WTC11 (cell line): ENCODE results near the gene CCDC83. TPM values are rescaled to one million over a fixed set of nuclear protein-coding genes. Genes with fewer than 3 reads are reported as not detected.

Experiments used
- ATAC-seq: fragments of 200-7000 bp; cut with Tn5 transposase; 2 replicates; pipeline ENCODE4 v1.10.0; 2021; ENCODE audit warnings: mild to moderate bottlenecking, moderate library complexity
- CTCF ChIA-PET: fragments of 300-600 bp; sonication (Branson Sonifier 250); formaldehyde crosslinking; loops from one replicate; lab custom pipeline; 2021; ENCODE audit warnings: antibody characterized with exemption; lab: Charles Lee
- POLR2A ChIA-PET: fragments of 350-600 bp; sonication (Branson Sonifier 250); formaldehyde crosslinking; loops from one replicate; lab custom pipeline; 2021; ENCODE audit warnings: antibody characterized with exemption; lab: Charles Lee
- DNase-seq: peaks from one replicate; pipeline ENCODE4 v3.0.0; 2021; ENCODE audit warnings: low spot score
- H3K27ac Mint-ChIP-seq: 2 replicates; pipeline ENCODE4 v1.8.0; 2021; ENCODE audit warnings: mixed read lengths
- H3K27me3 Mint-ChIP-seq: 2 replicates; pipeline ENCODE4 v1.8.0; 2021; ENCODE audit warnings: low read depth, mild to moderate bottlenecking, moderate library complexity, mixed read lengths
- H3K36me3 Mint-ChIP-seq: 2 replicates; pipeline ENCODE4 v1.8.0; 2021; ENCODE audit warnings: mixed read lengths
- H3K4me1 Mint-ChIP-seq: 2 replicates; pipeline ENCODE4 v1.8.0; 2022; ENCODE audit warnings: mixed read lengths
- H3K4me3 Mint-ChIP-seq: 2 replicates; pipeline ENCODE4 v1.8.0; 2021; ENCODE audit warnings: mild to moderate bottlenecking, moderate library complexity, mixed read lengths
- H3K9me3 Mint-ChIP-seq: 2 replicates; pipeline ENCODE4 v1.8.0; 2021; ENCODE audit warnings: mixed read lengths
- E2F1 ChIP-seq: sonication (generic); formaldehyde crosslinking; IDR thresholded peaks from 2 replicates; pipeline ENCODE4 v1.8.0; 2022; ENCODE audit warnings: mild to moderate bottlenecking, missing genetic modification reagents
- E2F4 ChIP-seq: sonication (generic); formaldehyde crosslinking; IDR thresholded peaks from 2 replicates; pipeline ENCODE4 v1.8.1; 2022; ENCODE audit warnings: low read depth, mild to moderate bottlenecking, moderate library complexity, missing genetic modification reagents, borderline replicate concordance
- HMGA2 ChIP-seq: fragments of 250-450 bp; sonication (Bioruptor Pico); IDR thresholded peaks from 2 replicates; pipeline ENCODE4 v1.4.0; 2021; ENCODE audit warnings: mild to moderate bottlenecking, moderate library complexity
- MYBL2 ChIP-seq: sonication (generic); formaldehyde crosslinking; IDR thresholded peaks from 2 replicates; pipeline ENCODE4 v1.8.1; 2023; ENCODE audit warnings: mild to moderate bottlenecking, moderate library complexity, missing genetic modification reagents
- NFE2L1 ChIP-seq: sonication (generic); formaldehyde crosslinking; IDR thresholded peaks from 2 replicates; pipeline ENCODE4 v1.8.1; 2023; ENCODE audit warnings: missing genetic modification reagents
- RELA ChIP-seq: sonication (generic); formaldehyde crosslinking; IDR thresholded peaks from 2 replicates; pipeline ENCODE4 v1.8.1; 2022; ENCODE audit warnings: missing genetic modification reagents, mild to moderate bottlenecking, borderline replicate concordance
- SMAD3 ChIP-seq: sonication (generic); formaldehyde crosslinking; IDR thresholded peaks from 2 replicates; pipeline ENCODE4 v1.8.0; 2022; ENCODE audit warnings: missing genetic modification reagents, mild to moderate bottlenecking, borderline replicate concordance
- TEAD1 ChIP-seq: sonication (generic); formaldehyde crosslinking; IDR thresholded peaks from 2 replicates; pipeline ENCODE4 v1.8.0; 2022; ENCODE audit warnings: mild to moderate bottlenecking, missing genetic modification reagents
- USF2 ChIP-seq: sonication (generic); formaldehyde crosslinking; IDR thresholded peaks from 2 replicates; pipeline ENCODE4 v1.8.1; 2023; ENCODE audit warnings: mild to moderate bottlenecking, missing genetic modification reagents, moderate library complexity
- ZBTB43 ChIP-seq: sonication (generic); formaldehyde crosslinking; IDR thresholded peaks from 2 replicates; pipeline ENCODE4 v1.8.1; 2023; ENCODE audit warnings: mild to moderate bottlenecking, missing genetic modification reagents
- ZNF138 ChIP-seq: sonication (generic); formaldehyde crosslinking; conservative IDR thresholded peaks from 2 replicates; pipeline ENCODE4 v1.8.1; 2022; ENCODE audit warnings: mild to moderate bottlenecking, moderate library complexity, missing genetic modification reagents
- ZNF263 ChIP-seq: sonication (generic); formaldehyde crosslinking; IDR thresholded peaks from 2 replicates; pipeline ENCODE4 v1.8.1; 2022; ENCODE audit warnings: low read depth, mild to moderate bottlenecking, moderate library complexity, missing genetic modification reagents
- ZNF425 ChIP-seq: fragments of 250-450 bp; sonication (Bioruptor Pico); conservative IDR thresholded peaks from 2 replicates; pipeline ENCODE4 v1.9.0; 2021; ENCODE audit warnings: mild to moderate bottlenecking
- total RNA-seq: library from RNA; stranded (reverse); gene quantifications from 3 replicates; pipeline ENCODE4 v1.2.3, GENCODE V29; 2021

The CCDC83 gene
- total RNA-seq, 1 experiment from 2014 or later: not detected

- no peak for TF ChIP-seq ZNF138 (CRISPR knock-in tag)
- TF ChIP-seq, all 79 proteins: peak for 0
Observed at GRCh38 chr11:85912414-85912813, 57.2 kb downstream of the CCDC83 start (continued).

GRCh38 chr11:85913513-85913912 is 58.3 kb downstream of the CCDC83 start:
- DNase-seq (no peak), ATAC-seq (no peak)
- ChIA-PET POLR2A (no interaction called here), CTCF (no interaction called here)
- Mint-ChIP-seq H3K36me3 (peaks cover 13% of the 10 kb centered on the region), H3K27ac (no peak overlapping the region), H3K4me1 (peaks cover 5% of the 10 kb centered on the region), H3K4me3 (no peak overlapping the region), H3K27me3 (no peaks in the 10 kb centered on the region), H3K9me3 (peaks cover 22% of the 10 kb centered on the region)
- TF ChIP-seq MYBL2: no peak
- no peak for TF ChIP-seq USF2
- TF ChIP-seq E2F4 (CRISPR knock-in tag): no peak
- TF ChIP-seq ZBTB43 (CRISPR knock-in tag): no peak
- TF ChIP-seq HMGA2 (CRISPR knock-in tag): no peak
- no peak for TF ChIP-seq E2F1 (CRISPR knock-in tag)
- no peak for TF ChIP-seq ZNF263 (CRISPR knock-in tag)
- no peak for TF ChIP-seq ZNF425 (CRISPR knock-in tag)
- TF ChIP-seq RELA: no peak
- TF ChIP-seq SMAD3 (CRISPR knock-in tag): no peak

GRCh38 chr11:85914425-85914824 is 59.2 kb downstream of the CCDC83 start:
- POLR2A ChIA-PET: no interaction called here
- Mint-ChIP-seq H3K27ac (no peak overlapping the region), H3K9me3 (peaks cover 22% of the 10 kb centered on the region)
- TF ChIP-seq TEAD1 (CRISPR knock-in tag): no peak
- TF ChIP-seq, all 79 proteins: peak for 0
- DNase-seq (no peak), ATAC-seq (no peak)
- CTCF ChIA-PET: no interaction called here
- H3K4me3 Mint-ChIP-seq: no peak overlapping the region
- H3K27me3 Mint-ChIP-seq: no peaks in the 10 kb centered on the region
- peaks cover 13% of the 10 kb centered on the region for H3K36me3 Mint-ChIP-seq
- peaks cover 14% of the 10 kb centered on the region for H3K4me1 Mint-ChIP-seq

- Mint-ChIP-seq H3K36me3 (peaks cover 13% of the 10 kb centered on the region), H3K4me3 (no peak overlapping the region), H3K9me3 (peaks cover 22% of the 10 kb centered on the region), H3K27me3 (peaks cover 2% of the 10 kb centered on the region), H3K4me1 (peaks cover 22% of the 10 kb centered on the region), H3K27ac (no peak overlapping the region)
- ATAC-seq: peak; percentile 66
- DNase-seq: no peak
- CTCF ChIA-PET: interaction anchor here (1.6 kb wide), 1 partner anchor 299 kb away, joined by 7 read pairs; no protein-coding TSS in a partner anchor
- POLR2A ChIA-PET: no interaction called here
- peak; percentile 51; the same call in 1 of the 2 replicates for TF ChIP-seq NFE2L1 (CRISPR knock-in tag)
- no peak for TF ChIP-seq E2F4 (CRISPR knock-in tag)
Observed at GRCh38 chr11:85918910-85919794, 64.0 kb downstream of the CCDC83 start.
